ENCODE data around the gene IRF2BPL. TPM values are rescaled to one million over a fixed set of nuclear protein-coding genes. Genes with fewer than 3 reads are reported as not detected.

Gene IRF2BPL
- total RNA-seq, 1 donor = 21.6 TPM

DNA sequence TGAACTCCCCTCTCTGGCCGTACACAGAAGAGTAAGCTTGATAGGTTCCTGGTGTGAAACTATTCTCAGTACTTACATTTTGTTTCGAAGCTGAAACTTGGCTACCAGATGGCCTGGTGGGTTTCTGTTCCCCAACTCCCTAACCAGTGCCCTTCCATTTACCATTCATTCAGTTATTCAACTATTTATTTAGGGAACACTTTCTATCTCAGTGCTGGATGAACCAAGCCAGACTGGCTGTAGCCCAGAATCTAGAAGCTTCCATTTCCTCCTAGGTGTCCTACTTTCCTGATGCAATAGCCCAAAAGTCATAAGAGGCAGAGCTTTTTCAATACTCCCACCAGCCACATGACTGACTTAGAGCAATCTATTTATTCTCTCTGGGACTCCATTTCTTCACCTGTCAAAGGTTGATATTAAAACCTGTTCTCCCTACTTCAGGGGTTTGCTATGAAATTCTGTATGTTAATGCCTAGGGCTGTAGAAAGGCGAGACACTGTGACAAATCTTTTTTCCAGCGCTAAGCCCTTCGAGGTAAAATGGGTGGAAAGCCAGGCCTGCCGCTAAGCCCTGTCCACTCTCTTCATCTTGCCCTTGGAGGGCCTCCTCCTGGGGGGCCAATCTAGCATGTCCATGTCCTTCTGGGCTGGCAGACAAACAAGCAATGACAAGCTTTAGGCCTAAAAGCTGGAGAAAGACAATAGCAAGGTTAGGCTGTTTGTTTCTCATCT is 8.1 kb upstream of the IRF2BPL start:
- DNase-seq (ENCODE audit: low read depth) = peak; percentile 37

DNA sequence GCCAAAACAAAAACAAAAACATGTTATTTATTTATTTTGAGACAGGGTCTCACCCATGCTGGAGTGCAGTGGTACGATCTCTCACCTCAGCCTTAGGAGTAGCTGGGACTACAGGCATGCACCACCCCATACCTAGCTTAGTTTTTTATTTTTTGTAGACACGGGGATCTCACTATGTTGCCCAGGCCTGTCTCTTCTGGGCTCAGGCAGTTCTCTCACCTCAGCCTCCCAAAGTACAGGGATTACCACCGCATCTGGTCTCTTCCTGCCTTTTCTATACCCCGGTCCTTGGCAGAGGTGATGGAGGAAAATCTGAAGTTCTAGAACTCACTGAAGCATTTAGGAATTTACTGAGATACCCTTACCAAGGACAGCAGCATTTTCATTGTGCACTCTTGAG is 6.8 kb upstream of the IRF2BPL start:
- DNase-seq (ENCODE audit: low read depth) = no peak
- no peak overlapping the region for H3K4me3 ChIP-seq (ENCODE audit: low read depth, low read length)
- TF ChIP-seq, protein P1, sequence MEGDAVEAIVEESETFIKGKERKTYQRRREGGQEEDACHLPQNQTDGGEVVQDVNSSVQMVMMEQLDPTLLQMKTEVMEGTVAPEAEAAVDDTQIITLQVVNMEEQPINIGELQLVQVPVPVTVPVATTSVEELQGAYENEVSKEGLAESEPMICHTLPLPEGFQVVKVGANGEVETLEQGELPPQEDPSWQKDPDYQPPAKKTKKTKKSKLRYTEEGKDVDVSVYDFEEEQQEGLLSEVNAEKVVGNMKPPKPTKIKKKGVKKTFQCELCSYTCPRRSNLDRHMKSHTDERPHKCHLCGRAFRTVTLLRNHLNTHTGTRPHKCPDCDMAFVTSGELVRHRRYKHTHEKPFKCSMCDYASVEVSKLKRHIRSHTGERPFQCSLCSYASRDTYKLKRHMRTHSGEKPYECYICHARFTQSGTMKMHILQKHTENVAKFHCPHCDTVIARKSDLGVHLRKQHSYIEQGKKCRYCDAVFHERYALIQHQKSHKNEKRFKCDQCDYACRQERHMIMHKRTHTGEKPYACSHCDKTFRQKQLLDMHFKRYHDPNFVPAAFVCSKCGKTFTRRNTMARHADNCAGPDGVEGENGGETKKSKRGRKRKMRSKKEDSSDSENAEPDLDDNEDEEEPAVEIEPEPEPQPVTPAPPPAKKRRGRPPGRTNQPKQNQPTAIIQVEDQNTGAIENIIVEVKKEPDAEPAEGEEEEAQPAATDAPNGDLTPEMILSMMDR (IDR thresholded peaks at IDR 0.05; ENCODE audit: insufficient read depth, low read length) = no peak

More for the DNA sequence above, 8.1 kb upstream of the IRF2BPL start:
- TF ChIP-seq, protein P1 (IDR thresholded peaks at IDR 0.05; ENCODE audit: insufficient read depth, low read length) = no peak
- H3K4me3 ChIP-seq (ENCODE audit: low read depth, low read length) = no peak overlapping the region

DNA sequence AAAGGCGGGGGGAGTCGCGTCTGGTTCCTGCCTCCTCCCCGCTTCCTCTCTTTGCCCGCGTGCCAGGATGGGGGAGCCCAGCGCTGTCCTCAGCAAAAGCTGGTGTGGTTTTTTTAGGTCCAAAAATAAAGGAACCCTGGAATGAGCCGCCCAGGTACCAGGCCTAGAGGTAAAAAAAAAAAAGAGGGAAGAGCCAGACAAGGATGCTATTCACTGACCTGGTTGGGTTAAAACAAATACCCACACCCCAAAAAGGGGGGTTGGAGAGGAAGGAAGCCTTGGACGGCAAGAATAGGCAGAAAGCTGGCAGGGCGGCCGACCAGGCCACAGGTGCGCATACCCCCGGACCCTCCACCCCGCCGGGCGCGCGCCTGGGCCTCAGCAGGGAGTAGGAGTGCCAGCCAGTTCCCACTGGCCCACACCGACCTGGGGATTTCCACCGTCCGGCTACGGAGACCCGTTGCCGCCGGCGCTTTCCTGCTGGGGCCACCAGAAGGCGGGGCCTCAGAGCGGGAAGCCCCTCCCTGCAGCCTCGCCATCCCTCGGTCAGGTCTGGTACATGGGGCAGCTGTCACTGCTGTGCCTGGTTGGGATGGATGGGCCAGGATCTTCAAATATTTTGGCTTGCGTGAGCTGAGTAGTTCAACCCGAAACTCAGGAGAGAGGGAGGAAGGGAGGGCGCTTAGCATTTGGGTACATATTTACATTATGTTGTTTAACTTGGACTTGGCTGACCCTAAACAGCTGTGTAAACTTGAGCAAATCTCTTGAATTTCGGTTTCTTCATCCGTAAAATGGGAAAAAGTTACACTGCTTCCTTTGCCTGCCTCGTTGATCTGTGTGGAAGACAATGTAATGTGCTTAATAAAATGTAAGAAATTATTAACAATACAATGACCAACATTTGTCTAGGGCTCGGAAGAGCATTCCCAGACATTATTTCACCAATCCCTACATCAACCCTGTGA is 5.4 kb upstream of the IRF2BPL start:
- DNase-seq (ENCODE audit: low read depth) = peak; percentile 83
- peak overlapping the region; percentile 71 for H3K4me3 ChIP-seq (ENCODE audit: low read depth, low read length)
- TF ChIP-seq, protein P1 (IDR thresholded peaks at IDR 0.05; ENCODE audit: insufficient read depth, low read length) = no peak

DNA sequence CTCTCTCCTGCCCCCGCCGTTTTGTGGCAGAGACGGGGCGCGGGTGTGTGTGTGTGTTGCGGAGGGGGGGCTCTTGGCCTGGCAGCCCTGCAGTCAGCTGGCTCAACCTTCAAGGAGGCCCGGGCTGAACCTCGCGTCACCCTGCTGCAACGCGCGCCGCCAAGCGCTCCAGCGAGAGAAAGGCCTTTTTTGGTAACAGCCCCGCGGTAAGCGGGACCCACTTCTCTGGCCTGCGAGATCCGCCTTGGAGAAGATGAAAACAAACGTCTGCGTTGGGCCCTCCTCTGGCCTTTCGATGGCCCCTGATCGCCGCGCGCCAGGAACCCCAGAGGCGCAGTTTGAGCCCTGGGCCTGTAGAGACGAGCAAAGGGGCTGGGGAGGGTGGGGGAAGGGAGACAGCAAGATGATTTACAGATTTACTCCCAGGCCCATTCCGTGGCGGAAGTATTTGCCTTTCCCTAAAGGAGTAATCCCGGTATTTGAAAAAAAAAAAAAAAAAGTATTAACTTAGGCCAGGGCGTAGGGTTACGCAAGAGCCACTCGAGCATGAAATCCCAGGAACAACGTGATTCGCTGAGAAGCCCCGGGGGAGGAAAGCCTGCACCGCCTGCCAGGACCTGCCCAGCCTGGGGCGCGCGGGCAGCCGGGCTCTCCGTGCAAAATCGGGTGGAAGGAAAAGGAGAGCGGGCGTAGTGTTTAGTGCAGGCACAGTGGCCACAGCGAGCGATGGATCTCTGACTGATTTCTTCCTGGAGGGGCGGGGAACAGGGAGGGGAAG is 4.5 kb upstream of the IRF2BPL start:
- TF ChIP-seq, protein P1 (IDR thresholded peaks at IDR 0.05; ENCODE audit: insufficient read depth, low read length) = peak; percentile 26
- DNase-seq (ENCODE audit: low read depth) = peak; percentile 100
- peak overlapping the region; percentile 71 for H3K4me3 ChIP-seq (ENCODE audit: low read depth, low read length)

DNA sequence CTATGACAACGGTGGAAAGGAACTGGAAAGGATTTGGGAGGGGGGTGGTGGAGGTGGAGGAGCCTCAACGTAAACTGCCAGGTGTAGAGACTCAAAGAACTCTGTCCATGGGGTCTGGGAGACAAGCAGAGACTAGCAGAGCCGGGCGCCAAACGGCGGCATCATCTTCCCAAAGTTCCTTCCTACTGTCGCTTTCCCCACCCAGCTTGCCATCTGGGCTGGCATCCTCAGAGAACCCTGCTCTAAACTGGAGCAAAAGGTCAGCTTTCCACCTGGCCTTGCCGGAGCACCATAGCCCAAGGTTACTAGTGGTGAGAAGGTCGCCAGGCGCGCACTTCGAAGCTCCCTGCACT is 4.0 kb upstream of the IRF2BPL start:
- H3K4me3 ChIP-seq (ENCODE audit: low read depth, low read length) = peak overlapping the region; percentile 41
- no peak for DNase-seq (ENCODE audit: low read depth)
- TF ChIP-seq, protein P1 (IDR thresholded peaks at IDR 0.05; ENCODE audit: insufficient read depth, low read length) = no peak

DNA sequence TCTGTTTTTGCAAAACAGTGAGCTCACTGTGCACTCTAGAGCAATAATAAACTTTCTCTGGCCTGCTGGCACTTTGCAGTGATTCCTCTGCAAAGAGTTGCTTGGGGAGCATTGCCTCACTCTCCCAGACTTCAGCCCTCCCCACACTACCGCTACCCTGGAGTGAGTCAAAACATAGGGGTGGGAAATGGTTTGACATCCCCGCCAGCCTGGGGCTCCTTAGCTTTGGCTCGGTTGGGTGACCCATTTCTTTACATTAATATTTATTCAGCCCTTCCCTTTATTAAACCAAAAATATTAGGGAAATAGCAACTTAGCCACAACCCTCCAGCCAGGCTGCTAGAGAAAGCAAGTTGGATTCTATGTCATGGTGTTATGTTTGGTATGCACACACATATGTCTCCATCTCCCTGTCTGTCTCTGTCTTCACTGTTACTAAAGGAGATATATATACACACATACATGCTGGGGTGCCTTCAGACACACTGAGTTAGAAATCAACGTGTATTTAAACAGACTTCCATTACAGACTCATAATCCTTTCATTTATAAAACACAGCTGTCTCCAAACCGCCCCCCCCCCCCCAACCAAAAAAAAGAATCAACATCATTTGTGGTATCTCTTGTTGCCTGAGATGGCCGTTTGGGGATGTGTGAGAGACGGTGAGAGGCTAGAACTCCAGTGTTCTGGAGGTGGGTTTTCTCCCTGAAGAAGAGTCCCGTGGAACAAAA is 3.4 kb upstream of the IRF2BPL start:
- TF ChIP-seq, protein P1 (IDR thresholded peaks at IDR 0.05; ENCODE audit: insufficient read depth, low read length) = no peak
- no peak overlapping the region for H3K4me3 ChIP-seq (ENCODE audit: low read depth, low read length)
- DNase-seq (ENCODE audit: low read depth) = peak; percentile 83
